Esophagus muscularis mucosa (tissue), 4 donors: ENCODE results near the gene DOCK1. TPM values are rescaled to one million over a fixed set of nuclear protein-coding genes. Genes with fewer than 3 reads are reported as not detected.

ENCODE experiments used
- DNase-seq: peaks from one replicate; pipeline ENCODE4 v3.0.0-alpha.2; 2017; ENCODE audit errors: extremely low spot score
- H3K27ac ChIP-seq, 4 donors: fragments of 200-600 bp; sonication (generic); replicated peaks in 1 of 4; 1 replicate in 3 of 4; 2 replicates in 1 of 4; pipeline ENCODE4 v1.5.1; 2016 to 2019; ENCODE audit warnings: mild to moderate bottlenecking in 1 of 4
- H3K27me3 ChIP-seq, 4 donors: fragments of 200-600 bp; sonication (generic); one replicate each; pipeline versions ENCODE4 v1.5.1 to v1.6.0; 2016 to 2019
- H3K36me3 ChIP-seq, 4 donors: fragments of 200-600 bp; sonication (generic); one replicate each; pipeline ENCODE4 v1.5.1; 2016 to 2019
- H3K4me1 ChIP-seq, 4 donors: fragments of 200-600 bp; sonication (generic); one replicate each; pipeline ENCODE4 v1.5.1; 2016 to 2019
- H3K4me3 ChIP-seq, 4 donors: fragments of 200-600 bp; sonication (generic); 1 replicate in 2 of 4; 2 replicates in 2 of 4; pipeline ENCODE4 v1.5.1; 2016 to 2019; ENCODE audit warnings: mild to moderate bottlenecking in 4 of 4, moderate library complexity in 1 of 4
- H3K9me3 ChIP-seq, 4 donors: fragments of 200-600 bp; sonication (generic); 1 replicate in 3 of 4; 2 replicates in 1 of 4; pipeline ENCODE4 v1.5.1; 2016 to 2019
- EP300 ChIP-seq: sonication (generic); formaldehyde crosslinking; IDR thresholded peaks from one replicate; pipeline ENCODE4 v1.6.1; 2017; ENCODE audit warnings: antibody characterized with exemption
- POLR2A ChIP-seq: fragments of 450-650 bp; IDR thresholded peaks from one replicate; pipeline ENCODE4 v1.6.1; 2017; ENCODE audit warnings: antibody characterized with exemption, moderate library complexity, mild to moderate bottlenecking, low read depth
- POLR2AphosphoS5 ChIP-seq, 2 donors: sonication (generic); formaldehyde crosslinking; IDR thresholded peaks; one replicate each; pipeline ENCODE4 v1.6.1; 2017; ENCODE audit warnings: antibody characterized with exemption in 2 of 2
- WGBS: methylation state at CpG from one replicate; pipeline ENCODE4 v1.1.5; 2018; 5-methylcytosine and 5-hydroxymethylcytosine counted together
- intact Hi-C: fragments of 100-400 bp; cut with DNase I; formaldehyde crosslinking; loops from one replicate; pipeline ENCODE4 v1.15.1; 2023
- total RNA-seq, 4 donors: library from RNA; depleted of rRNA; stranded (reverse); fragments of >200 nt; gene quantifications; one replicate each; pipeline versions ENCODE4 v1.1.0 to v1.2.1, GENCODE V29; 2016
- TF ChIP-seq, protein P1 (sequence below), 3 experiments: fragments of 200-600 bp in 2 of 3; fragments of 450-650 bp in 1 of 3; sonication (generic) in 2 of 3; IDR thresholded peaks; one replicate each; pipeline ENCODE4 v1.5.1; 2017 to 2019; ENCODE audit warnings: antibody characterized with exemption in 3 of 3, mild to moderate bottlenecking in 2 of 3, moderate library complexity in 1 of 3

DOCK1 gene
- total RNA-seq, 4 donors from 2014 or later: 41.4 to 60.3 (median 55.3) TPM

DNA sequence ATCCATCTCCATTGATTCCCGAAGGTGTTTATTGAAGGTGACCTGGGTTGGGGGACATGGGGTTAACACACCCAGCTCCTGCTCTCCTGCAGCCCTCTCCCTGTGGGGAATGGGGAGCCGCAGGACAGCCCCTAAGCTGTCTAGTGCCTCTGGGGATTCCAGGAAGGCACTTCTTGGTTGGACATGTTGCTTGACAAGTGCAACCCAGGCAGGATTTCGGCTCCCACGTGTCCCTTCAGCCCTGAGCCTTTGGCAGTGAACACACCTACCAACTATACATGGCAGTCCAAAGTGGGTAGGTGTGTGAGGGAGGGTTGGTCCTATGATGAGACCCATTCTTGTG lies 43.9 kb downstream of the DOCK1 start:
- Histone ChIP-seq H3K4me3 (no peak overlapping the region), H3K27me3 (no peaks in the 10 kb centered on the region), H3K9me3 (no peaks in the 10 kb centered on the region), H3K27ac (no peak overlapping the region), H3K36me3 (peaks cover 0 to 7% (median 0%) of the 10 kb centered on the region in 4 donors), H3K4me1 (peaks cover 0 to 15% (median 7%) of the 10 kb centered on the region in 4 donors)
- DNase-seq: no peak
- intact Hi-C loops: no loop called here
- TF ChIP-seq, protein P1, sequence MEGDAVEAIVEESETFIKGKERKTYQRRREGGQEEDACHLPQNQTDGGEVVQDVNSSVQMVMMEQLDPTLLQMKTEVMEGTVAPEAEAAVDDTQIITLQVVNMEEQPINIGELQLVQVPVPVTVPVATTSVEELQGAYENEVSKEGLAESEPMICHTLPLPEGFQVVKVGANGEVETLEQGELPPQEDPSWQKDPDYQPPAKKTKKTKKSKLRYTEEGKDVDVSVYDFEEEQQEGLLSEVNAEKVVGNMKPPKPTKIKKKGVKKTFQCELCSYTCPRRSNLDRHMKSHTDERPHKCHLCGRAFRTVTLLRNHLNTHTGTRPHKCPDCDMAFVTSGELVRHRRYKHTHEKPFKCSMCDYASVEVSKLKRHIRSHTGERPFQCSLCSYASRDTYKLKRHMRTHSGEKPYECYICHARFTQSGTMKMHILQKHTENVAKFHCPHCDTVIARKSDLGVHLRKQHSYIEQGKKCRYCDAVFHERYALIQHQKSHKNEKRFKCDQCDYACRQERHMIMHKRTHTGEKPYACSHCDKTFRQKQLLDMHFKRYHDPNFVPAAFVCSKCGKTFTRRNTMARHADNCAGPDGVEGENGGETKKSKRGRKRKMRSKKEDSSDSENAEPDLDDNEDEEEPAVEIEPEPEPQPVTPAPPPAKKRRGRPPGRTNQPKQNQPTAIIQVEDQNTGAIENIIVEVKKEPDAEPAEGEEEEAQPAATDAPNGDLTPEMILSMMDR (IDR thresholded peaks at IDR 0.05): no peak
- TF ChIP-seq EP300: no peak
- TF ChIP-seq POLR2A: no peak
- no peak for TF ChIP-seq POLR2AphosphoS5 (IDR thresholded peaks at IDR 0.05)
- no CpG with 5 or more reads among the region's 4 CpGs for WGBS

DNA sequence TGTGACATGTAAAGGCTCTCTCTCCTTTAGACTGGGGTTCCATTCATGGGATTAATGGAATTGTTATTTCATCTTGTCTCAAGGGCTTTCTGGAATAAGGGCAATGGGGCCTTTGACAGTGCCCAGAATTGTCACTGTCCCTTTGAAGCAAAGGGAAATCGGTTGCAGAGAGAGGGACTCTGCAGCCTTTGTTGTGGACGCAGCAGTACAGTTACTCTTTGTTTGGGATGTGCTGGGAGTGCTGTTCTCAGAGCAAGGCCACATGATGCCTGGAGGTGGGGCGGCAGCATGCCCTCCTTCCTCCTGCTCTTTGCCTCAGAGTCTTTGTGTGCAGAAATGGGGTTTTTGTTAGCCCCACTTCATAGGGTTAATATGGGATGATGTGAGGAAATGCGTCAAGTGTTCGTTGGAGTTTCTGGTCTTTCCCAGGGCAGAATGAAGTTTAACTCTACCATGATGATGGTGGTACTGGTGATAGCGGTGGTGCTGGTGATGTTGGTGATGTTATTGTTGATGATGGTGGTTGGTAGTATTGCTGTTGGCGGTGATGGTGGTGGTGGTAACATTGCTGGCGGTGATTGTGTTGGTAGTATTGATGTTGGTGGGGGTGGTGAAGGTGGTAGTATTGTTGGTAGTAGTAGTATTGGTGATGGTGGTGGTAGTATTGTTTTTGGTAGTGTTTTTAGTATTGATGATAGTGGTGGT lies 45.3 kb downstream of the DOCK1 start:
- H3K27ac ChIP-seq: no peak overlapping the region
- 90% methylated on average over 8 of the region's 8 CpGs for WGBS
- DNase-seq: no peak

DNA sequence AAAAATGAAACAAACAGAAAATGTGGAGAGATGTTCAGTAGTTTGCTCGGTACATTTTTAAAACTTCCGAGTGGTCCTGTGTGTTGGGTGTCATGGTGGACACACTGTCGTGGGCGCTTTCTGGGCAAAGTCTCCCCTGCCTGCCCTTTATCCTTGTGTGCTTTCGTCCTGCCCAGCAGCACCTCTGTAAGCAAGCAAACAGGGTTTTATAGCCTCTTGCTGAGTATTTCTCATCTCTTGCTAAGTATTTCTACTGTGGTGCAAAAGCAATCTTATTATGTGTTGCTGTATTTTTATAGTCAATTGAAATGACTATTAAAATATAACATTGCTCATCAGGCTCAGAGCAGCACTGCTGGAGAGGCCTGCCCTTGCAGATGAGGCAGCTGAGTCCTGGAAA lies 48.7 kb downstream of the DOCK1 start:
- Histone ChIP-seq H3K9me3 (no peaks in the 10 kb centered on the region), H3K4me3 (no peak overlapping the region), H3K4me1 (peaks cover 0 to 26% (median 10%) of the 10 kb centered on the region in 4 donors), H3K27me3 (no peaks in the 10 kb centered on the region), H3K27ac (no peak overlapping the region), H3K36me3 (no peaks in the 10 kb centered on the region)
- 93% methylated on average over 5 of the region's 5 CpGs for WGBS
- intact Hi-C loops: no loop called here
- TF ChIP-seq EP300 (no peak), POLR2A (no peak), POLR2AphosphoS5 (IDR thresholded peaks at IDR 0.05) (no peak)
- TF ChIP-seq, protein P1 (IDR thresholded peaks at IDR 0.05): no peak
- DNase-seq: no peak

More for the DNA sequence above, 45.3 kb downstream of the DOCK1 start:
- Histone ChIP-seq H3K9me3 (no peaks in the 10 kb centered on the region), H3K4me1 (peaks cover 0 to 23% (median 12%) of the 10 kb centered on the region in 4 donors), H3K36me3 (peaks cover 0 to 6% (median 0%) of the 10 kb centered on the region in 4 donors), H3K27me3 (no peaks in the 10 kb centered on the region), H3K4me3 (no peak overlapping the region)
- intact Hi-C loops: no loop called here
- no peak for TF ChIP-seq POLR2AphosphoS5 (IDR thresholded peaks at IDR 0.05)
- TF ChIP-seq POLR2A: no peak
- TF ChIP-seq, protein P1 (IDR thresholded peaks at IDR 0.05): no peak
- no peak for TF ChIP-seq EP300

DNA sequence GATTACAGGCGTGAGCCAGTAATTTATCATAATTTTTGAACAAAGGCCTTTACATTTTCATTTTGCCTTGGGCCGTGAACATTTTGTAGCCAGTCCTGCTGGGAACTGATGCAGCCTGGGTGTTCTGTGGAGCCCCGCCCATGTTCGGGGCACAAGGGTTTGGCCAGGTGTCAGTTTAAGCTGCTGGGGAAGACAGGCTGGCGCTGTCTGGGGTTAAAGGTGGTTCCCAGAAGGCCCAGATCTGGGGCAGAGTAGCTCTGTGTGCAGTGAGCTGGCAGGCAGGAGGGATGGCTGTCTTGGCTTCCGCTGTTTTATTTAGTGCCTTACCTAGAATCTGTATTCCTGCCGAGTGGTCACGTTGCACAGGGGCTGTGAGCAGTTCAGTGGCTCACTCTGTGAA lies 50.2 kb downstream of the DOCK1 start:
- Histone ChIP-seq H3K4me3 (no peak overlapping the region), H3K27me3 (no peaks in the 10 kb centered on the region), H3K9me3 (no peaks in the 10 kb centered on the region), H3K4me1 (peaks cover 0 to 17% (median 11%) of the 10 kb centered on the region in 4 donors), H3K27ac (no peak overlapping the region), H3K36me3 (no peaks in the 10 kb centered on the region)
- WGBS: 90% methylated on average over 8 of the region's 8 CpGs
- intact Hi-C loops: no loop called here
- no peak for DNase-seq
- TF ChIP-seq EP300 (no peak), POLR2AphosphoS5 (IDR thresholded peaks at IDR 0.05) (no peak), POLR2A (no peak)
- TF ChIP-seq, protein P1 (IDR thresholded peaks at IDR 0.05): no peak
